ENCODE results near the gene ARL6IP1.

The ARL6IP1 gene

GRCh38 chr16:18801145-18801972, at the start of gene ARL6IP1:
Gene ARL6IP1 (minus strand): TSS chr16:18801549. CDS start chr16:18801466, 83 bp downstream.
- peak; percentile 86 for TF ChIP-seq CTCF (IDR thresholded peaks at IDR 0.05; ENCODE audit: low read depth, low read length)
- DNase-seq (ENCODE audit: low read depth in 2 of 2) = peak; percentile 100
- H3K4me3 ChIP-seq (replicated peaks in 1 of 2; ENCODE audit: low read depth in 2 of 2, low read length in 2 of 2) = peak within 1 kb of the TSS; percentile 93 to 97

GRCh38 chr16:18846416-18846815, 45.1 kb upstream of the ARL6IP1 start:
- no peak for TF ChIP-seq CTCF (IDR thresholded peaks at IDR 0.05; ENCODE audit: low read depth, low read length)
- H3K4me3 ChIP-seq (replicated peaks in 1 of 2; ENCODE audit: low read depth in 2 of 2, low read length in 2 of 2) = no peak overlapping the region
- no peak for DNase-seq (ENCODE audit: low read depth in 2 of 2)

GRCh38 chr16:18842565-18842964, 41.2 kb upstream of the ARL6IP1 start:
- H3K4me3 ChIP-seq (replicated peaks in 1 of 2; ENCODE audit: low read depth in 2 of 2, low read length in 2 of 2) = no peak overlapping the region
- no peak for TF ChIP-seq CTCF (IDR thresholded peaks at IDR 0.05; ENCODE audit: low read depth, low read length)
- DNase-seq (ENCODE audit: low read depth in 2 of 2) = no peak

GRCh38 chr16:18841833-18842525, 40.6 kb upstream of the ARL6IP1 start:
- TF ChIP-seq CTCF (IDR thresholded peaks at IDR 0.05; ENCODE audit: low read depth, low read length) = no peak
- DNase-seq (ENCODE audit: low read depth in 2 of 2) = no peak

GRCh38 chr16:18839555-18839954, 38.2 kb upstream of the ARL6IP1 start:
- no peak for TF ChIP-seq CTCF (IDR thresholded peaks at IDR 0.05; ENCODE audit: low read depth, low read length)

More at GRCh38 chr16:18841833-18842525, 40.6 kb upstream of the ARL6IP1 start:
- H3K4me3 ChIP-seq (replicated peaks in 1 of 2; ENCODE audit: low read depth in 2 of 2, low read length in 2 of 2) = no peak overlapping the region

GRCh38 chr16:18836702-18837101, 35.4 kb upstream of the ARL6IP1 start:
- H3K4me3 ChIP-seq (replicated peaks in 1 of 2; ENCODE audit: low read depth in 2 of 2, low read length in 2 of 2) = no peak overlapping the region
- no peak for TF ChIP-seq CTCF (IDR thresholded peaks at IDR 0.05; ENCODE audit: low read depth, low read length)

More at GRCh38 chr16:18839555-18839954, 38.2 kb upstream of the ARL6IP1 start:
- no peak for DNase-seq (ENCODE audit: low read depth in 2 of 2)
- H3K4me3 ChIP-seq (replicated peaks in 1 of 2; ENCODE audit: low read depth in 2 of 2, low read length in 2 of 2) = no peak overlapping the region

More at GRCh38 chr16:18836702-18837101, 35.4 kb upstream of the ARL6IP1 start:
- DNase-seq (ENCODE audit: low read depth in 2 of 2) = no peak
